PFSK-1 (cell line): Measurements from ENCODE around the gene KCND1.

Experiments
- POLR2AphosphoS5 ChIP-seq: IDR thresholded peaks from 2 replicates; pipeline ENCODE4 v1.6.1; 2012; ENCODE audit warnings: low read depth, mild to moderate bottlenecking, control low read depth, low read length, moderate library complexity
- SIN3A ChIP-seq: IDR thresholded peaks from 2 replicates; pipeline ENCODE4 v1.6.1; 2012; ENCODE audit warnings: mild to moderate bottlenecking, low read length, moderate library complexity, borderline replicate concordance; ENCODE audit not compliant: insufficient read depth
- TAF1 ChIP-seq: IDR thresholded peaks from 2 replicates; pipeline ENCODE4 v1.6.1; 2012; ENCODE audit warnings: low read length, control low read depth, borderline replicate concordance; ENCODE audit not compliant: insufficient read depth
- TF ChIP-seq, protein P1 (sequence below), 2 experiments: IDR thresholded peaks; 2 replicates each; pipeline versions ENCODE4 v1.6.1 to v1.8.0; 2011 to 2012; ENCODE audit warnings: low read depth in 2 of 2, low read length in 2 of 2, control low read depth in 1 of 2, inconsistent platforms in 1 of 2, mild to moderate bottlenecking in 1 of 2, moderate library complexity in 1 of 2; ENCODE audit not compliant: insufficient read depth in 1 of 2

DNA sequence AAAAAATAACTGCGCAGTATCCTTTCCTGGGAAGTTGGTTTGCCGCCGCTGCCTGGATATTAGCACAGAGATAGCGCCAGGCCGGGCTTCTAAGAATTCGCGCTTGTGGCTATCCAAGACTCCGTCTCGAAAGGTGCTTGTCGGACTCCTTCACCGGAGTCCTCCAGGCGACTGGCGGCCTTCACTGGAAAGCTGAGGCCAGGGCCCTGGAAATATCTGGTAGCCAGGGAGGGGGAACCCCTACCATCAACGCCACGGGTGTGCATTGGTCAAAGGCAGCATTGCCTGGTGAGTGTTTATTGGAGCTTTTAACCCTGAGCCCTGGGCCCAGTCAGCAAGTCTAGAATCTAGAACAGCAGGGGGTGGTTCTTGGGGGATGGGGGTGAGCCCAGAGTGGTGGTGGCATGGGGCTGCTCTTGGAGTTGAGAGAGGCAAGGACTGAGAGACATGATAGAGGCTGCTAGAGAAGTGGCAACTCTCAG, 52.2 kb downstream of the KCND1 start:
- TF ChIP-seq TAF1 (no peak), POLR2AphosphoS5 (no peak), SIN3A (no peak)
- TF ChIP-seq, protein P1, sequence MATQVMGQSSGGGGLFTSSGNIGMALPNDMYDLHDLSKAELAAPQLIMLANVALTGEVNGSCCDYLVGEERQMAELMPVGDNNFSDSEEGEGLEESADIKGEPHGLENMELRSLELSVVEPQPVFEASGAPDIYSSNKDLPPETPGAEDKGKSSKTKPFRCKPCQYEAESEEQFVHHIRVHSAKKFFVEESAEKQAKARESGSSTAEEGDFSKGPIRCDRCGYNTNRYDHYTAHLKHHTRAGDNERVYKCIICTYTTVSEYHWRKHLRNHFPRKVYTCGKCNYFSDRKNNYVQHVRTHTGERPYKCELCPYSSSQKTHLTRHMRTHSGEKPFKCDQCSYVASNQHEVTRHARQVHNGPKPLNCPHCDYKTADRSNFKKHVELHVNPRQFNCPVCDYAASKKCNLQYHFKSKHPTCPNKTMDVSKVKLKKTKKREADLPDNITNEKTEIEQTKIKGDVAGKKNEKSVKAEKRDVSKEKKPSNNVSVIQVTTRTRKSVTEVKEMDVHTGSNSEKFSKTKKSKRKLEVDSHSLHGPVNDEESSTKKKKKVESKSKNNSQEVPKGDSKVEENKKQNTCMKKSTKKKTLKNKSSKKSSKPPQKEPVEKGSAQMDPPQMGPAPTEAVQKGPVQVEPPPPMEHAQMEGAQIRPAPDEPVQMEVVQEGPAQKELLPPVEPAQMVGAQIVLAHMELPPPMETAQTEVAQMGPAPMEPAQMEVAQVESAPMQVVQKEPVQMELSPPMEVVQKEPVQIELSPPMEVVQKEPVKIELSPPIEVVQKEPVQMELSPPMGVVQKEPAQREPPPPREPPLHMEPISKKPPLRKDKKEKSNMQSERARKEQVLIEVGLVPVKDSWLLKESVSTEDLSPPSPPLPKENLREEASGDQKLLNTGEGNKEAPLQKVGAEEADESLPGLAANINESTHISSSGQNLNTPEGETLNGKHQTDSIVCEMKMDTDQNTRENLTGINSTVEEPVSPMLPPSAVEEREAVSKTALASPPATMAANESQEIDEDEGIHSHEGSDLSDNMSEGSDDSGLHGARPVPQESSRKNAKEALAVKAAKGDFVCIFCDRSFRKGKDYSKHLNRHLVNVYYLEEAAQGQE (IDR thresholded peaks at IDR 0.05; ENCODE audit: insufficient read depth in 1 of 2, low read depth in 2 of 2, low read length in 2 of 2), result no peak
